HL-60/S4 treated with retinoic acid at 250 ng/mL for 4 days and 3 days (cell line): ENCODE data around the gene ETNK1.
"Not testable (repeated sequence)": the region's sequence is repeated elsewhere in the genome, so short reads cannot be mapped to it uniquely, and the experiment has no call there.

Source experiments
- in situ Hi-C: fragments of 300-500 bp; cut with MboI; formaldehyde crosslinking; loops from 2 replicates; pipeline ENCODE4 v1.7.0; 2022; ENCODE audit warnings: low sequenced_read_pairs

Gene ETNK1

GRCh38 chr12:22684140-22685118 is 59.5 kb downstream of the ETNK1 start:
- in situ Hi-C loops, result no loop called here

GRCh38 chr12:22686193-22686592 is 61.2 kb downstream of the ETNK1 start:
- in situ Hi-C loops, result no loop called here

DNA sequence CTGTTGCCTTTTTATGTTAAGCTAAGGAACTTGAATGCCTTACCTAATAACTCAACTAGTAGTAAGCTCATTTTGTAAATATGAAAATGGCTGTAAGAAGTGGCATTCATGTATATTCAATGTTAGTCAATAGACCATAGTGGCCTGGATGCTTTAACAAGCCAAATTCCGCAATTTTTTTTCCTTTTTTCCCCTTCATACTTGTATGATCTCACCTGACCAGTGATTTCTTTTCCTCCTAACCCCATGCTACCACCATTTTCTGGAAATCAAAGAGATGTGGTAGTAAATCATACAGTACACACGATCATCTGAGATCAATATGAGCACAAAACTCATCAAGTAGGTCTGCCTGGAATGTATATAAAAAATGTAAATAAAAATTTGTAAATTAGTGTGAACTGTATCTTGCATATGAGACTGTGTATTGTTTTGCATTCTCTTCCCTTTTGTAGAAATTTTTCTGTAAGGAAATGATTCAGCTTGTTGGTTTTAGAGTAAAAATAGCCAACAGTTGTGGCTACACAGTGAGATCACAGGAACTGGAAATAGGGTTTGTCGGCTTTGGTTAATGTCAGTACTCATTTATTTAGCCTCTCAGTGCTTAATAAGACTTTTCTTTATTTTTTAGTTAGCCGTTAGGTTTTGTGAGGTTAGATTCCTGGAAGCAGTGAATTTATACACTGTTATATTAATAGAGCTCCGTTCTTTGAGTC is 62.5 kb downstream of the ETNK1 start:
- in situ Hi-C loops, result no loop called here

DNA sequence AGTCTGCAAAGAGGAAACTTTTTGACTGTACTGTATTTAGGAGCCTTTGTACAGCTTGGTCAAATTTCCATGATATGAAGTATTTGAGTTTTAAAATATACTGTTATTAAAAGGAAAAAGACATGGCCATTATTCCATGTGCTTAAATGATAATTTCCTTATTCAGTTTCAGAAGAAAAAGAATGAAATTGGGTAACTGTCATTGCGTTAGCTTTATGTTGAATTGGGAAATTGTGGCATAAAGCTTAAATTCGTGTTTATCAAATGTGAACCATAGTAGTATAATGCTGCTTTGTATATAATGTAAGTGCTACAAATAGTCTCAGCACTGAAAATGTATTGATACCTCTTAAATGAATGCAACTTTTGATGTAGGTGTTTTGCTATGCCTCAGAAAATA is 64.9 kb downstream of the ETNK1 start:
- in situ Hi-C loops, result no loop called here

DNA sequence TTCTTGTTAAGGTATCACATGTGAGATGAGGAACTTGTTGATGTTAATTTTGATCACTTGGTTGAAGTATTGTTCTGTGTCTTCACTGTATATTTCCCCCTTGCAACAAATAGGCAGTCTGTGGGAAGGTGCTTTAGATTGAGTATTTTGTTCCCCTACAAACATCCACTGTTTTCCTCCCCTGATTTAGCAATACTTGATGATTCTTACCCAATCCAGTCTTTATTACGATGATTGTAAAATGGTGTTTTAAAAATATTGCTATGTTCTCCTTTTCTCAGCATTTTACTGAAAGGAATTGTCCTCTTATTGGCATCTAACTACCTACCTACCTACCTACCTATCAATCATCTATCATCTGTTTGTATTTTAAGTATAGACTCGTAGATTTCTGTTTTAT is 66.3 kb downstream of the ETNK1 start:
- in situ Hi-C loops, result no loop called here

- in situ Hi-C loops, result not testable (repeated sequence)
These were observed 67.5 kb downstream of the ETNK1 start for GRCh38 chr12:22692467-22692866.

- in situ Hi-C loops, result no loop called here
These were observed 68.1 kb downstream of the ETNK1 start for GRCh38 chr12:22692964-22693555.

DNA sequence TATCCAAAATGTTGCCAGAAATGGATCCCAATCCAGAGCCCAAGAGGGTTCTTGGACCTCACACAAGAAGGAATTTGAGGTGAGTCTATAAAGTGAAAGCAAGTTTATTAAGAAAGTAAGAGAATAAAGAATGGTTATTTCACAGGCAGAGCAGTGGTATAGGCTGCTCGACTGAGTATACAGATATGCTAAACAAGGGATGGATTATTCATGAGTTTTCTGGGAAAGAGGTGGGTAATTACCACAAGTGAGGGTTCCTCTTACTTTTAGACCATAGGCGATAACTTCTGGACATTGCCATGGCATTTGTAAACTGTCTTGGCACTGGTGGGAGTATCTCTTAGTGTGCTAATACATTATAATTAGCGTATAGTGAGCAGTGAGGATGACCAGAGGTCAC is 73.6 kb downstream of the ETNK1 start:
- in situ Hi-C loops, result no loop called here

- in situ Hi-C loops, result not testable (repeated sequence)
These were observed 74.7 kb downstream of the ETNK1 start for GRCh38 chr12:22699705-22700104.

DNA sequence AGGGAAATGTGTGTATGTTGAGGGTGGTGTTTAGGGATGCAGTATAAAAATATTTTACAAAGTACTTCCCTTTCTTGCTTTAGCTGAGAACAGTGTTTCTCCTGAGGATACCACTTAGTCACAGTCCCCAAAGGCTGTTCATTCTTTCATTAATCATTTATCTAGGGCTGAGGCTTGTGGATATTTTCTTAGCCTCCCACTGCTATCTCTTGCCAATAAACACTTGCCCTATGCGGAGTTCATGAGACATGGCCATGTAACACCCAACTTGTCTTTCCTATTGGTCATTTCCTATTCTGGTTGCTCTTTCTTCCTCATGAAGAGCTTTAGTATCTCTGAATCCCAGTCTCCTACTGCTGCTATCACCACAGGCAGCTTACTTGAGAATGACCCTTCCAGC is 75.1 kb downstream of the ETNK1 start:
- in situ Hi-C loops, result no loop called here

- in situ Hi-C loops, result not testable (repeated sequence)
These were observed 76.3 kb downstream of the ETNK1 start for GRCh38 chr12:22701216-22701809.

- in situ Hi-C loops, result no loop called here
These were observed 77.7 kb downstream of the ETNK1 start for GRCh38 chr12:22702690-22703089.

- in situ Hi-C loops, result no loop called here
These were observed 84.3 kb downstream of the ETNK1 start for GRCh38 chr12:22709292-22709691.

GRCh38 chr12:22712083-22712482 is 87.1 kb downstream of the ETNK1 start:
- in situ Hi-C loops, result no loop called here

DNA sequence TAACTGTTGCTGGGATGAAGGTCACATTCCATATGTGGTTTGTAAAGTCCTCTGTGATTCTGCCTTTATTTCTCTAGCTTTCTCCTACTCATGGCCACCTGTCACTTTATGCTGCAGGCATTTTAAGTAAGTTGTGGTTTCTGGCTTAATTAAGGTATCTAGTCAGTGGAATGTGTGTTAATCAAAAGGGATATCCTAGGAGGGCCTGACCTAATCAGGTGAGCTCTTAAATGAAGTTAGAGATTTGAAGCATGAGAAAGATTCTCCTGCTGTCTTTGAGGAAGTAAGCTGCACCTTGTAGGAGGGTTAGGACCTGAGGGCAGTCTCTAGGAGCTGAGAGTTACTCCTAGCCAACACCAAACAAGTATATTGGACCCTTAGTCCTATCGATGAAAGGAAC is 90.3 kb downstream of the ETNK1 start:
- in situ Hi-C loops, result no loop called here

- in situ Hi-C loops, result no loop called here
These were observed 94.8 kb downstream of the ETNK1 start for GRCh38 chr12:22719745-22720144.

DNA sequence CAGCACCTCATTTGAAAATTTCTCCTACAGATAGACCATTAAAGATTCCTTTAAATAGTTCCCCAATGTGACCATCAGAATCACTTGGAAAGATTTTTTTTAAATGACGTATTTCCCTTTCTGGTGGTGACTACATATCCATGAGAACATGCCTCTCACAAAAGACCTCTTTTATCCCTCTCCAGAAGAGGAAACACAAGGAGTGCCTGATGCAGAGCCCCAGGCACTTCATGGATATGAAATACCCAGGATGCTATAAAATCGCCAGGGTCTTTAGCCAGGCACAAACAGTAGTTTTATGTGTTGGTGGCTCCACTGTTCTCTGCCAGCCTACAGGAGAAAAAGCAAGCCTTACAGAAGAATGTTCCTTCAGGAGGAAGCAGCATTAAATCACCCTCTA is 97.1 kb downstream of the ETNK1 start:
- in situ Hi-C loops, result no loop called here

- in situ Hi-C loops, result no loop called here
These were observed 97.8 kb downstream of the ETNK1 start for GRCh38 chr12:22722779-22723178.

- in situ Hi-C loops, result no loop called here
These were observed 104.0 kb downstream of the ETNK1 start for GRCh38 chr12:22728987-22729386.

DNA sequence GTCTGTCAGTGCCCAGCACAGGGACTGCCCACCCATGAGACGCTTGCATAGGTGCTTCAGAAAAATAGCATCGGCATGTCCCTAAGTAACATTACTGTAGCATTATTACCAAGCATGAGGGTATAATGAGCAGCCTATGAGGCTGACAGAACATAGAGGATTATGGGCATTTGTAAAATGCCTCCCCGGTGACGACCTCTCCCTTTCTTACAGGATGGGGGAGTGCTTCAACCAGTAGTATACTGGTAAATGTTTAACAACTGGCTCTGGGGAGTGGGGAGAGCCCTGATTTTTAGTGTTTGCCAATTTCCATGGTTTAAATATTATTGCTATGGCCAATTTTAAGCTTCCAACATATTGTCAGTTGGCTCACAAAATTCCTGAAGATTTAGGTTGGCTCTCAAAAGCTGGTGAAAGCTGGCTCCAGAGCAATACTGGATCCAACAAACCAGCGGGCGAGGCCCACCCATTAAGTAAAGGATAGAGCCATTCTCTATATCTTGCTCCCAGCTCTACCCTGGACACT is 104.5 kb downstream of the ETNK1 start:
- in situ Hi-C loops, result no loop called here

DNA sequence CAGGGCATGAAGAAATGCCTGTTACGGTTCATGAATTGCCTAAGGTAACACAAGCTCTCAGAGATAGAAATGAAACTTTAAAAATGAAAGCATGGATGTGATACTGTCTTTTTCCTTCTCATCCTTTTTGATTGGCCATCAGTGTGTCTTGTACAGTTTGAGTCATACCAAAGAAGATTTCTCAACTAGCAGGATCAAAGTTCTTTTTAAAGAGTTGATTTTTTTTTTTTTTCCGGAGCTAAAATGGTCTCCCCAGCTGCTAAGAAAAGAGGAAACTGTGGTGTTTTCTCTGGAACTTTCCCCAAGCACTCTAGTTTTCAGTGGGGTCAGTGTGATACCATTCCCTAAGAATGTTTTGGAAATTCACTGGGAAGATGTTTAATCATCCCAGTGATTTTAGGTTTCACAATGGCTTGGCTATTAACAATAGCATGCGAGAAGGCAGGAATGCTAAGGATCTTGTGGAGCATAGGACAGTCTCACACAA is 105.0 kb downstream of the ETNK1 start:
- in situ Hi-C loops, result no loop called here
